GM19025 (cell line): ENCODE measurements around the gene SETX.

Experiments
- ATAC-seq: cut with Tn5 transposase; IDR thresholded peaks from one replicate; pipeline ENCODE4 v1.9.1; 2021; ENCODE audit warnings: mild to moderate bottlenecking, low read depth, moderate library complexity; ENCODE audit not compliant: unreplicated experiment

SETX gene

DNA sequence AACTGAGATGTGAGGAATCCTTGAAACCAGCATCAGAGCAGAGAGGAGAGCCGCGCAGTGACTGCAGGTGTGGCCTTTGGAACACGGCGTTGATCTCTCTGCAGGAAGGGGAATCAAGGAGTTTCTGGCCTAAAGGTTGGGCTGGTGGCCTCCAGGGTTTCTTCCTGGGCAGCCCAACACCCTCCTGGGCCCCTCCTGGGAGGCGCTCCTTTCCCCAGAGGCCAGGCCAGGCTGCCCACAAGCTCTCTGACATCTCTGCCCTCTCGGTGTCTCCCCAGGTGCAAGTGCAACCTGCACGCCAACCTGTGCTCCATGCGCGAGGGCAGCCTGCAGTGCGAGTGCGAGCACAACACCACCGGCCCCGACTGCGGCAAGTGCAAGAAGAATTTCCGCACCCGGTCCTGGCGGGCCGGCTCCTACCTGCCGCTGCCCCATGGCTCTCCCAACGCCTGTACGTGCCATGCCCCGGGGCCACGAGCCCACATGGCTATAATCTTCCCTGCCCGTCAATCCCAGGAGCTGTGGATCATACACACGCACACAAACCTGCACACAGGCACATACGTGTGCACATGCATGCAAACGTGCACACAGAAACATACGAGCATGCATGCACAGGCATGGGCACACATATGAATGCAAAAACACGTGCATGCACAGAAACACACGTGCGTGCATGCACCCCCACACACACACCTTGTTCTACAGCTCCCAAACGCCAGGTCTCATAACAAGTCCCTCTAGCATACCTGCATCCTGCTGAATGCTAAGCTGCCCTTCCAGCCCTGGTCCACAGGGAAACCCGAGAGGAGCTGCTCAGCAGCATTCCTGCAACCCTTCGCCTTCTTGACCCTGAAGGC is 128.0 kb downstream of the SETX start:
- ATAC-seq = no peak

GRCh38 chr9:132224645-132225044 is 130.1 kb downstream of the SETX start:
- no peak for ATAC-seq

GRCh38 chr9:132221941-132222340 is 132.8 kb downstream of the SETX start:
- ATAC-seq = no peak

- ATAC-seq = no peak
Observed at GRCh38 chr9:132218208-132218607, 136.6 kb downstream of the SETX start.

- ATAC-seq = no peak
Observed at GRCh38 chr9:132216861-132217619, 137.7 kb downstream of the SETX start.

GRCh38 chr9:132214027-132214622 is 140.7 kb downstream of the SETX start:
- no peak for ATAC-seq

- ATAC-seq = no peak
Observed at GRCh38 chr9:132211570-132211969, 143.2 kb downstream of the SETX start.
